GM19455 (cell line): Measurements from ENCODE around the gene SEM1.
"Not testable (repeated sequence)": the region's sequence is repeated elsewhere in the genome, so short reads cannot be mapped to it uniquely, and the experiment has no call there.

Experiments used
- ATAC-seq: cut with Tn5 transposase; IDR thresholded peaks from one replicate; pipeline ENCODE4 v1.9.1; 2021; ENCODE audit not compliant: unreplicated experiment

Gene SEM1

DNA sequence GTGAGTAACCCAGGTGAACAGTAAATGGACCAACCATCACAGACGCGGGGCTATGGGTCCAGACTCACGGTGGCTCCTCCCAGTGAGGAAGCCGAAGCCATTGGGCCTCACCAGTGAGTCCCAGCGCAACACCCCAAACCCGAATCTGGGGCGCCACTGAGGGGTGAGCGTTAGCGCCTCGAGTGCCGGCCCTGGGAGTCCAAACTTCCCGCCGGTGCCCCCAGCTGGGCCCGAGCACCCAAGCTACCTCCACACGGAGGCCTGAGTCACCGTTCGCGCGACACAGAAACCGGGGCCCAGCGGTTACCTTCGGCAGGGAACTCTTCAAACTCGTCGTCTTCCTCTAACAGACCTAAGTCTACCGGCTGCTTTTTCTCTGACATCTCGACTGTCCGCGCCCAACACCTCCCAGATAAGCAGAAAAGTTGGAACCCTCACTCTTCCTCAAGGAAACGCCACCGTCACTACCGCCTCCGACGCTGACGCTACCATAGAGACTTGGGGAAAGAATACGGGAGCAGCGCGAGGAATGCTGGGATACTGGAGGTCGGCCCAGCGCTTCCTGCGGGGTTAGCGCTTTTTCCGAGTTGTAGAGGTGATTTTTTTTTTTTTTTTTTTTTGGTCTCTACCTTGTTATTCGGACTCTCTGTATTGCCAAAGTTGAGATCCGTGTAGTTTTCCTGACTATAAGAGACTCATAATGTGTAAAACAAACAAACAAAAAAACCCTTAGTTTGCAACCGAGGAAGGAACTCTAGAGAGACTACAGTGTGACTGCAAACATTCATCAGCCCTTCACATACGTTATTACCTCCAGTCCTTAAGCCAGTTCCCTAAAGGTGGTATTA is at the start of gene SEM1:
Gene SEM1 (minus strand): TSS at position 466 of the 848 bp plus-strand sequence. CDS start 83 bp downstream, at position 383.
- peak; percentile 88 for ATAC-seq

DNA sequence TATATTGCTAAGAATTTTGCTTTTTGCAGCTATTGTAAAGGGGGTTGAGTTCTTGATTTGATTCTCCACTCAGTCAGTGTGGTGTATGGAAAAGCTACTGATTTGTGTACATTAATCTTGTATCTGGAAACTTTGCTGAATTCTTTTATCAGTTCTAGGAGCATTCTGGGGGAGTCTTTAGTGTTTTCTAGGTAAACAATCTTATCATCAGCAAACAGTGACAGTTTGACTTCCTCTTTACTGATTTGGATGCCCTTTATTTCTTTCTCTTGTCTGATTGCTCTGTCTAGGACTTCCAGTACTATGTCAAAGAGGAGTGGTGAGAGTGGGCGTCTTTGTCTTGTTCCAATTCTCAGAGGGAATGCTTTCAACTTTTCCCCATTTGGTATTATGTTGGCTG is 48.2 kb upstream of the SEM1 start:
- not testable (repeated sequence) for ATAC-seq

DNA sequence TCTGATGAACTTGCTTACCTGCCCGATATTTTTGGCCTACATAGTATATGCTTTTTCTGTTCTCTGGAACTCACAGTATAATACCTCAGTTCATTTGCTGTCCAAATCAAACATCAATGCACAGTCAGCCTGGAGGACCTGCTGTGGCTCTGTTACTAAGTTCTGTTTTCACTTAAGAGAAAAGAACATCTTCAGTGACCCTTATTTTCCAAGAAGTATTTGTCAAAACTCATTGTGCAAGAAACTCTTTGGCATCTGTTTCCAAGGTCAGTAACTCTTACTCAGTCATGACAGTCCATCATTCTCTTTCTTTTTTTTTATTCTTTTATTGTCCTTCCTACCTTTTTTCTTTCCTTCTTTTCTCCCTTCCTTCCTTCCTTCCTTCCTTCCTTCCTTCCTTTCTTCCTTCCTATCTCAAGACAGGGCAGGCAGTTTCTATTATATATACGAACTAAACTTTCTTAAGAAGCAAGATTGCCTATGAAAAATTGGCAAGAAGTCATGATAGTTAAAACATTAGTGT is 37.8 kb upstream of the SEM1 start:
- ATAC-seq = no peak

DNA sequence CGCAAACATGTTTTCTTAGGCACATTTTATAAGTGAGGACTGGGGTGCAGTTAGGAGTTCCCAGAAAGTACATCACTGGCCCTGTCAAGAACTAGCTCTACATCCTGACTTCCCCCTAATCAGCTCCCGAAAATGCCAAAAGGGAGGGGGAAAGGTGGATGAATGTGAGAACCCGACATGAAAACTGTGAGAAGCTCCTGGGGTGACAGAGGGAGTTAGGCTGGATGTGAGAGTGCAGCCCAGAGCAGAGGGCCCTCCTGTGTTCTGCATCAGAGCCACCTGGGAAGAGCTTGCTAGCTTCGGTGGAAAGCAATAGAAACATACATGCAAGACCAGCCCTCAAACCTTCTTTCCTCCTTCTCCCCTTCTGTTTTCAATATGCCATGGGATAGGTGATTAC is 30.5 kb upstream of the SEM1 start:
- no peak for ATAC-seq

DNA sequence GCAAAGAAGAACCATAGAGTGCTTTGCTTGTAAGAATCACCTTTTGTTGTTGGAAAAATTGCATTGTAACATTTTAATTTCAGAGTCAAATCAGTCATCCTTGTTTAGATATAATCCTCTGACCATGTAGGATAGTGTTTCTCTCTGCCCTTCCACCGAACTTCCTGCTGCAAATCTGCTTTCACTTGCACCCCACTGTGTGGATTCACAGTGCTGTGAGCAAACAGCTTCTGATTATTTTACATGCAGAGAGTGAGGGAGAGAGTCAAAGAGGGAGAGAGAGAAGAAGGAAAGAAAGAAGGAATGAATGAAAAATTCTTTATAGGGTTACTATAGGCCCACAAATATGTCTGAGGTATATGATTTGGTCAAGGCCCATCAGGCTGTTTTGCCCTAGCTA is 30.0 kb upstream of the SEM1 start:
- no peak for ATAC-seq

DNA sequence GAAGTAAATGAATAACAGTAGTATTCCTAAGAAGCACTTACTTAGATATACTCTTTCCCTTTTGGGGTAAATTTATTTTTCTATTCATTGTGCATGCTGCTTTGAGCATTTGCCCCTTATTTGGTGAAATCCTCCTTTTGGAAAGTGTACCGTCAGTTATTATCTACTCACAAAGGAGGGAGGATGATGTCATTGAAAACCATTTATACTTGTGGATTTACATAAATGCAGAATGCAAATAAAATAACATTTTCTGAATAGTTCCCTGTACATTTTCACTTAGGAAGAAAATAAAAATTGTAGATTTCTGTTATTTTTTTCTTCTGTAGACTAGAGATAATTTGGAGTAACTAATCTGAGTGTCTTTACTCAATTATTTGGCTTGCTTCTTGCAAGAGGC is 29.5 kb upstream of the SEM1 start:
- no peak for ATAC-seq

DNA sequence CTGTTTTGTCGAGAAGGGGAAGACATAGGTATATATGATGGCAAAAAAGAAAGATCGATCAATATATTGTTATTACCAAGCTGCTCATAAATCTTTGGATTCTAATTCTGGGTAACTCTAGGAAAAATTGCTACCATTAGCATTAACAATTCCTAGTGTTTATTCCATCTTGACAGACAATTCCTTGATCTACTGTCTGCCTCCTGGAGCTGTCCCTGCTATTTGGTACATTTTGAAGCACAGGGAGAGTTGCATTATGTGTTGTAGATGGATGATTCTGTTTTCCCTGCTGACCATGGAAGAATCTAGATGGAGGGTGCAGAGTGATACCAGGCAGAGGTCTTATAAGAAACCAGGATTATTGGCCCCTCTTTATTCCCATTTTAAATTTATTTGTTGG is 29.1 kb upstream of the SEM1 start:
- no peak for ATAC-seq

DNA sequence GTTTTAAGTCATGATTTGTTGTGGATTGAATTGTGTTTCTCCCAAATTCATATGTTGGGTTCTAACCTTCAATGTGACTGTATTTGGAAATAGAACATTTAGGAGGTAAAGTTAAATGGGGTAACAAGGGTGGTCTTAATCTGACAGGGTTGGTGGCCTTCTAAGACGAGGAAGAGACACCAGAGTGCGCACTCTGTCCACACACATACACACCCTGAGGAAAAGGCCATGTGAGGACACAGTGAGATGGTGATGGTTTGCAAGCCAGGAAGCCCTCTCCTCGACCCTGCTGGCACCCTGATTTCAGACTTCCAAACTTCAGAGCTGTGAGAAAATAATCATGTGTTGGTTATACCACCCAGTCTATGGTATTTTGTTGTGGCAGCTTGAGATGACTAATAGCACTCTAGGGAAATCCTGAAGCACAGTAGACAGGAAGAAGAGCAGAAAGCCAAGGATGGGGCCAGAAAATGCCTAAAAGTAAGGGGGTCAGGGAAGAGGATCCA is 28.0 kb upstream of the SEM1 start:
- no peak for ATAC-seq

DNA sequence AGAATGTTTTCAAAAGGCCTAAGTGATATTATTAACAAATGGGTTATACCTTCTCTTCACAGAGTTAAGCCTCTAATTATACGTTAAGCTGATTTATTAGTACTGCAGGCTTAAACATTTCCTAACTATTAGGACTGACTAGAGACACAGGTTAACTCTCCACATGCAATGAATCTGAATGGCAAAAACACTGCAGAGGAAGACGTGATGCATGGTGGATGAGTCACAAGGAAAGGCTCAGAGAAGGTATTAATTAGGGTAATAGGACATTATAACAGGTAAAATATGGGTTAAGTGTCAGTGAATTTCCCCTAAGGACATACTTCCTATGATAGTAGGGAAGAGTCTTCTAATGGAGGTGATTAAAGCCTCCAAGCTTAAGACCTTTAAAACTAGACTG is 24.7 kb upstream of the SEM1 start:
- ATAC-seq = no peak

DNA sequence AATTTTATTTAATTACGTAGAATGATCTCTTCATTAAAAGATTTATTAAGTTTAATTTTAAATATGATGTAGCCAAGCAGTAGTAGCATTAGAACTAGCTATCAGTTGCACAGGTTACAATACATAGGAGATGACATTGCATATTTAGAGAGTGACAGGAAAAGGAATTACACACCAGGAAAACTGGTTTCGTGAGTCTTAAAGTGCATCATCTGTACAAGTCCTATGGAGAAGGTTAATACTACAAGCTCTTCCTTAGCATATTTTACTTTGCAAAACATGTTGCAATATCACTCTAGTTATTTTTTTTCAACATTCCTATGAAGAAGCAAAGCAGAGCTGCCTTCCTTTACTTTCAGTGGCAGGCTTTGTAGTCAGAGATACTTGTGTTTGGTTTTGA is 20.2 kb upstream of the SEM1 start:
- ATAC-seq = no peak

DNA sequence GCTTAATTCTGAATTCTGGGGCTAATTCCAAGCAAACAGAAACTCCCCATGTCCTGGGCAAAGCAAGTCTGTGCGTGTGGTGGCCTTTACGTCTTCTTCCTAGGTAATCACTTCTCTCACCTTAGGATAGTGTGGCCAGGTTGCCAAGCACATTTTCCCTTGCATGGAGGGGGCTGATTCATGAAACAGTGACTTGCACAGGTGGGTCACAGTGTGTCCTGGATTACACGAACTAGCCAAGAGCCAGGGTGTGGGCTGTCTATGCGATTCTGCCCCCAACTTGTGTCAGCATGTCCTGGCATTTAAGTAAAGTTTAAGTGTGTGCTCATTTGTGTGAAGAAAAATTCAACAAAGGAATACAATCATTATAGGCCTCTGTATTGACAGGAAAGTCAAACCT is 18.5 kb upstream of the SEM1 start:
- ATAC-seq = no peak

DNA sequence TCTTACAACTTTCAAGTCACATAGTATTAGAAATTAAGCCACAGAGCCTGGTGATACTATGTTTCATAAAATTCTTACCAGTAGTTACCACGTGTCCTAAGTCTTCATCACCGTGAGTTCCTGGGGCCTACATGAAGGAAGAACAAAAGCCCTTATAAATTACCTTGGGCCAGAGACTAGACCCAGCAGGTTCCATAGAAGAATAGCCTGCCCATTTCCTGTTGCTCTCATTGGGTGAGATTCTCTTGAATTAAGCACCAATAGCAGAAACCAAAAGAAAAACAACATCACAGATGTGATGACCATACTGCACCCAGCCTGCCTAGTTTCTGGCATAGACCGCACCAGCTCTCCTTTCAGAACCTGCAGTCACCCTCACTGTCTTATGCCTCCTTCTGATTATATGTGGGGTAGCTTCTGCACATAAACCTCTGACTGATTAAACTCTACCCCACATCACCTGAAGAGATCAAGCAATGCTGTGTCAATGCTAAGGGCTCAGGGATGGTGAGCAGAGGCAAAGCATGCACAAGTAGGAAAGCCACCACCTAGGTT is 18.0 kb upstream of the SEM1 start:
- ATAC-seq = no peak

DNA sequence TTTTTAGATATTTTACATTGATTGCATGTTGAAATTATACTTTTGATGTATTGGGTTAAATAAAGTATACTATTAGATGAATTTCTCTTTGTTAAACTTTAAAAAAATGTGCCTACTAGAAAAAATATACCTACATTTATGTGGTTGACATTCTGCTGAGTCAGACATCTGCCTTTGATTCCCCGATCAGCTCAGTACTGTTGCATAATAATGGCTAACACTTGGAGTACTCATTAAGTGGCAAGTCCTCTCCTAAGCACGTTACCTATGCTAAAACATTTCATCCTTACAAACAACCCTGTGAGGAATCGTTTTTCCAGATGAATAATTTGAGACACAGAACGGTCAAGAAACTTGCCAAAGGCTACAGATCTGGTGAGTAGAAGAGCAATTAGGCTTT is 14.0 kb upstream of the SEM1 start:
- ATAC-seq = no peak

DNA sequence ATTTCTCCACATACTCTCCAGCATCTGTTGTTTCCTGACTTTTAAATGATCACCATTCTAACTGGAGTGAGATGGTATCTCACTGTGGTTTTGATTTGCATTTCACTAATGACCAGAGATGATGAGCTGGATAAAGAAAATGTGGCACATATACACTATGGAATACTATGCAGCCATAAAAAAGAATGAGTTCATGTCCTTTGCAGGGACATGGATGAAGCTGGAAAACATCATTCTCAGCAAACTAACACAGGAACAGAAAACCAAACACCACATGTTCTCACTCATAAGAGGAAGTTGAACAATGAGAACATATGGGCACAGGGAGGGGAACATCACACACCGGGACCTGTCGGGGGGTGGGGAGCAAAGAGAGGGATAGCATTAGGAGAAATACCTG is 13.3 kb upstream of the SEM1 start:
- not testable (repeated sequence) for ATAC-seq

DNA sequence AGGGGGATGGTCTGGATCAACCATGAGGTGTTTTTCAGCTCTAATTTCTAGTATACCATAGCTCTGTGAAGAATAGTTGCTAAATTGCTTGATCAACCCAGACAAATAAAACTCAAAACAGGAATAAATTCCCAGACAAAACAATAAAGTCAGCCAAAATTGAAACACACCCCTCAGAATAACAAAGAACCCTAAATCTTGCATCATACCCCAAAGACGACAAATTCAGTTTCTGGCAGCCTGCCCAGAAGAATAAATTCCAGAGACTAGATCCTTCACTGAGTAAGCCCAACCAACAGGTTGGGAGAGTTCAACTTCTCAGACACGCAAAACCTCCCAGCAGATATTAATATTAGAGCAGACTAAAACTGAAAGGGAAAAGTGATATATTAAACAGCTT is 11.2 kb upstream of the SEM1 start:
- no peak for ATAC-seq

DNA sequence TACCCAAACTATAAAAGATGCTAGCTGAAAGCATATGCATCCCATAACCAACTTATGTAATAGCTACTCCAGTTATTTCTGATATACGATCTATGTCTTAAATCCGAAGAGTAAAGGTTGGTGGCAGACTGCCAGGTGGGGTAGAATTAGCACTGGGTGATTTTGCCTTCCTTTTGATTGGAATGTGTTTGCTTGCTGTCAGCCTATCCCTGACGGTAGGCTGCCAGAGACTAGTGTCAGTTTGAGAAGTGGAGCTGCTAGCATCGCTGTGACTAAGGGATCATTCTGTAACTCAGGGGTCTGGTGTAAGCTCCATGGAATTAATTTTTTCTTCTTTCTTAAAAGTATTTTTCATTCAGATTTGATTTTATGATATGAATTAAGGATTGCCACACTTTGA is 9.5 kb upstream of the SEM1 start:
- no peak for ATAC-seq

DNA sequence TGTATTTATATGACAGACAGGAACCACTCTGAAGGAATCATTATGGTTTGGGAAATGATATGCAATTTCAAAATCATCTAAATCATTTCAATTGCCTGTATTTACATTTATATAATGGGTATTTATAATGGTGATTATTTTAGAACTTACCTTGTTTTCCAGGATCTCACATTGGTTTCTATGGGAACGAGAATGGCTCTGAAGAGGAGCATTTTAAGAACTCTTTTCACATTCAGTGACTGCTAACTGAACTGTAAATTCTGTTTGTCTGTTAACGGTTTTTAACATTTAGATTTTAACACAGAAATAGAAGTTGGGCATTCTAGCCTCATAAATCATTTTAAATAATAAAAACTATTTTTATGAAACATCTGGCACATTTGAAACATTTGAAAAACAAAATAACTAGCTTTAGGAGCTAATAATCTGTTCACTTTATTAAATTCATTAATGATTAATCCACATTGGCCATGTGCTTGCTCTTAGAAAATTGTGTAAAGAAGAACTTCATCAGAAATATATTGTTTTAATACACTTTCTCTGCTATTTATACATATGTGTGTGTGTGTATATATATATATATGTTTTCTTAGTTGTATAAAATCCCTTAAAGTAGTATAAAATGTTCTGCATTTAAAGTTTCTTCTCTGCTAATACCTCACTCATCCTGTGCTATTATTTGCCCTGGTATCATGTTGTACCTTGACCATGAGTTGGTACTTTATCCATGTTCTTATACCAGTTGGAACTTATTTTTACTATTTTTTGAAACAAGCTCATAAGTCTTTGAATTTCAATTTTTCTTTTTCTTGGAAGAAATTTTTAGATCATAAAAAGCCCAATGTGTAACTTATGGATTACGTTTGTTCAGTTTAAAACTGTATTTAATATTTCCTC is 8.7 kb upstream of the SEM1 start:
- no peak for ATAC-seq

DNA sequence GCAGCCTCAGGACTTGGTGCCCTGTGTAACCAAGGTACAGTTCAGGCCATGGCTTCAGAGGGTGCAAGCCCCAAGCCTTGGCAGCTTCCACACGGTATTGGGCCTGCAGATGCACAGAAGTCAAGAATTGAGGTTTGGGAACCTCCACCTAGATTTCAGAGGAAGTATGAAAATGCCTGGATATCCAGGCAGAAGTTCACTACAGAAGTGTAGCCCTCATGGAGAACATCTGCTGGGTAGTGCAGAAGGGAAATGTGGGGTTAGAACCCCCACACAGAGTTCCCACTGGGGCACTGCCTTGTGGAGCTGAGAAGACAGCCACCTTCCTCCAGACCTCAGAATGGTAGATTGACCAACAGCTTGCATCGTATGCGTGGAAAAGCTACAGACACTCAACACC is 3.4 kb upstream of the SEM1 start:
- ATAC-seq = no peak

DNA sequence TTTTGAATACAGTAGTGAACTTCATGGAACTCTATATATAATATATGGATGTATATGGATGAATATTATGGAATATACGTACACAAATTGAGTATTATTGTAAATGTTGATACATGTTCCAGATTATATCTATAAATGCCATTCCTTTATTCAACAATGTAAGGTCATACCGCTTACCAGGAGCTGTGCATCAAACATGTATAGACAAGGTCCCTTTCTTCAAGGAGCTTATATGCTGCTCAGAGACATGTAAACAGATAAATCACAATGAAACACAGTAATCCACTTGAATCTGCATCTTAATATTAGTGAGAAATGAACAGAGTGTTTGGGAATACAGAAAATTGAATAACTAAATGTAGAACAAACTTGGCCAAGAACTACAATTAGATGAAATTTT is 898 bp upstream of the SEM1 start:
- no peak for ATAC-seq

DNA sequence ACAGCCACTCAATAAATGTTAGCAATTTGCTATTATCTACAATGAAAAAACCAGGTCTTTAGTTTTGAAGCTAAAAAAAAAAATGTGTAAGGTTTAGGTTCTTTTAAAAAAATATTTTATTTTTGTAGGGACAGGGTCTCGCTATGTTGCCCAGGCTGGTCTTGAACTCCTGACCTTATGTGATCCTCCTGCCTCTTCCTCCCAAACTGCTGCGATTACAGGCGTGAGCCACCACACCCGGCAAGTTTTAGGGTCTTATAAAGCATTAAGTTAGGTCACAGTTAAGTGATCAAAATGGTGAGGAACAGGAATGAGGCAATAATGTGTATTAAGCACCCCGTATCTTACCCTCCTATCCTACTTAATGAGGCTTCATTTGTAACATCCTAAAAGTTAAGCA is 774 bp downstream of the SEM1 start:
- peak; percentile 14 for ATAC-seq
